A673 (cell line): ENCODE results near the gene CHGA. TPM values are rescaled to one million over a fixed set of nuclear protein-coding genes. Genes with fewer than 3 reads are reported as not detected.

ENCODE experiments used
- BruUV-seq: library from RNA; stranded (reverse); fragments of 400-500 nt; replicated peaks from 2 replicates; lab custom pipeline; 2021; lab: Mats Ljungman, UMichigan
- CTCF ChIA-PET: fragments of 300-600 bp; sonication (Branson Sonifier 250); formaldehyde crosslinking; loops from one replicate; lab custom pipeline; 2022; ENCODE audit warnings: antibody characterized with exemption; lab: Charles Lee
- POLR2A ChIA-PET: fragments of 300-600 bp; sonication (Branson Sonifier 250); formaldehyde crosslinking; loops from one replicate; lab custom pipeline; 2022; ENCODE audit warnings: antibody characterized with exemption; ENCODE audit not compliant: low non-redundant PET; lab: Charles Lee
- DNase-seq: peaks from one replicate; pipeline ENCODE4 v3.0.0-alpha.2; 2015; ENCODE audit warnings: low spot score
- H3K27ac ChIP-seq: fragments of 200-600 bp; sonication (generic); 2 replicates; pipeline ENCODE4 v1.5.1; 2016; ENCODE audit warnings: mixed run types, low read depth, mild to moderate bottlenecking, mixed read lengths, antibody characterized with exemption, low read length; ENCODE audit not compliant: poor library complexity, severe bottlenecking
- H3K27me3 ChIP-seq: fragments of 200-600 bp; sonication (generic); replicated peaks from 2 replicates; pipeline ENCODE4 v1.6.1; 2017; ENCODE audit warnings: mixed run types, low read depth, mild to moderate bottlenecking, mixed read lengths, antibody characterized with exemption, low read length; ENCODE audit not compliant: insufficient read depth, poor library complexity
- H3K36me3 ChIP-seq: fragments of 200-600 bp; sonication (generic); 2 replicates; pipeline ENCODE4 v1.6.1; 2016; ENCODE audit warnings: mixed run types, mild to moderate bottlenecking, mixed read lengths, antibody characterized with exemption, low read length; ENCODE audit not compliant: insufficient read depth, poor library complexity, severe bottlenecking
- H3K4me1 ChIP-seq: fragments of 200-600 bp; sonication (generic); 2 replicates; pipeline ENCODE4 v1.6.1; 2017; ENCODE audit warnings: mixed run types, mild to moderate bottlenecking, mixed read lengths, antibody characterized with exemption, low read length; ENCODE audit not compliant: insufficient read depth, poor library complexity, severe bottlenecking
- H3K4me3 ChIP-seq: fragments of 200-600 bp; sonication (generic); 2 replicates; pipeline ENCODE4 v1.5.1; 2016; ENCODE audit warnings: low read depth, mixed run types, mild to moderate bottlenecking, mixed read lengths, low read length; ENCODE audit not compliant: poor library complexity, severe bottlenecking
- H3K9me3 ChIP-seq: fragments of 200-600 bp; sonication (generic); 2 replicates; pipeline ENCODE4 v1.6.1; 2016; ENCODE audit warnings: mixed run types, low read depth, mild to moderate bottlenecking, mixed read lengths, antibody characterized with exemption, low read length; ENCODE audit not compliant: poor library complexity, severe bottlenecking
- CTCF ChIP-seq: fragments of 300-800, 200-600 bp; sonication (generic); conservative IDR thresholded peaks from 2 replicates; pipeline ENCODE4 v1.5.1; 2017; ENCODE audit warnings: low read depth, mild to moderate bottlenecking, antibody characterized with exemption, low read length, moderate library complexity, mixed read lengths
- EZH2 ChIP-seq: fragments of 200-600 bp; sonication (generic); IDR thresholded peaks from 2 replicates; pipeline ENCODE4 v1.6.1; 2017; ENCODE audit warnings: borderline replicate concordance, low read depth, mild to moderate bottlenecking, mixed read lengths, antibody characterized with exemption, low read length; ENCODE audit not compliant: poor library complexity, severe bottlenecking
- intact Hi-C: fragments of 100-400 bp; cut with micrococcal nuclease; formaldehyde crosslinking; loops from one replicate; pipeline ENCODE4 v1.10.0; 2022; ENCODE audit not compliant: unreplicated experiment
- total RNA-seq: library from RNA; stranded (reverse); gene quantifications from 2 replicates; pipeline ENCODE4 v1.2.3, GENCODE V29; 2021

CHGA gene
- total RNA-seq, 1 experiment from 2014 or later = 14.8 TPM

DNA sequence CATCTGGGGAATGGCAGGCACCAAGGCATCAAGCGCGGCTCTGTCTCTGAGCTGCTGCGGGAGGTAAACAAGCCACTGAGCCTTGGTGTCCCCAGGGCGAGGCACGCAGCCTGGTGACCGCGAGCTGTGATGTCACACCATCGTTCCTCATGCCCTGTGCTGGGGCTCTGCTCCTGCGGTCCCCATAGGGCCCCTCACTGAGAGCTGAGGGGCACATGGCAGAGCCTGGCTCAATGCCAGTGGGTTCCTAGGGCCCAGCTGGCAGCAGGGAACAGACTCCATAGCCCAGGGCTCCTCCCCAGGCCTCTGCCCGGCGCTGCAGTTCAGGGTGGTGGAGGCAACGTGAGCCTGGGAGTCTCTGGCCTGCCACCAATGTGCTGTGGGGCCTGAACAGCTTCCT lies 22.6 kb downstream of the CHGA start:
- CTCF ChIA-PET = no interaction called here
- BruUV-seq = no TSS peak
- H3K4me1 ChIP-seq = no peaks in the 10 kb centered on the region
- TF ChIP-seq CTCF (no peak), EZH2 (no peak)
- no peak overlapping the region for H3K4me3 ChIP-seq
- POLR2A ChIA-PET = no interaction called here
- intact Hi-C loops = no loop called here
- no peak for DNase-seq
- H3K36me3 ChIP-seq = no peaks in the 10 kb centered on the region
- H3K27me3 ChIP-seq = no peaks in the 10 kb centered on the region
- H3K9me3 ChIP-seq = no peaks in the 10 kb centered on the region
- no peak overlapping the region for H3K27ac ChIP-seq

- TF ChIP-seq CTCF (no peak), EZH2 (no peak)
- BruUV-seq = no TSS peak
- no peaks in the 10 kb centered on the region for H3K27me3 ChIP-seq
- H3K4me1 ChIP-seq = no peaks in the 10 kb centered on the region
- POLR2A ChIA-PET = no interaction called here
- intact Hi-C loops = no loop called here
- no peak for DNase-seq
- CTCF ChIA-PET = no interaction called here
- no peak overlapping the region for H3K27ac ChIP-seq
- no peaks in the 10 kb centered on the region for H3K9me3 ChIP-seq
- H3K4me3 ChIP-seq = no peak overlapping the region
- H3K36me3 ChIP-seq = no peaks in the 10 kb centered on the region
These were observed 23.3 kb downstream of the CHGA start for GRCh38 chr14:92945959-92946846.

DNA sequence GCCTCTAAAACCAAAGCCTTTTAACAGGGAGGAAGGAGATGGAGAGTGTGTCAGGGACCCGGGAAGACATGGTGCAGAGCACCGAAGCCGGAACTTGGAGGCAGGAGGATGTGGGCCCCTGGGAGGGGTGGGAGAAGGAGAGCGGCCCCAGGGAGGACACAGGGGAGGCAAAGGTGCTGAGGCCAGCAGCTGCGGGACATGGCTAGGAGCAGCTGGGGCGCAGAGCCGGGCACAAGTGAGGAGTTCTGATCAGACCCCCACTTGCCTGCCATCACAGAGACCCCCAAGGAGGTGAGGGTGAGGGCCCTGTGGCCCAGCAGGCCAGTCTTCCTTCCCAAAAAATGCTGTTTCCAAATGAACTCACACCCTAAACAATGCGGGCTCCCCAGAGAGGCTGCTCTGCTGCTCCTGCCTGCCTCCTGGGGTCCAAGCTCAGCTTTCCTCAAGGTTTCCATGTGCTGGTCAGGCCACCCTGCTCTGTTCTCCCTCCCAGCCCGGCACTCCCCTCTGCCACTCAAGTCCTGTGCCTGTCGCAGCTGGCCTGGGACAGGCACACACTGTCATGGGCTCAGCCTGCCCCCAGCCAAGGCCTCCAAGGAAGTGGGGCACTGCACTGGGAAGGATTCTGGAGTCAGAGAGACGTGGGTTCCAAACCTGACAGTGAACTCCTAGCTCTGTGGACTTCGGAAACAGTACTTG lies 24.0 kb downstream of the CHGA start:
- DNase-seq = no peak
- CTCF ChIA-PET = no interaction called here
- BruUV-seq = no TSS peak
- POLR2A ChIA-PET = no interaction called here
- no peak overlapping the region for H3K4me3 ChIP-seq
- H3K9me3 ChIP-seq = no peaks in the 10 kb centered on the region
- TF ChIP-seq CTCF (no peak), EZH2 (no peak)
- H3K36me3 ChIP-seq = no peaks in the 10 kb centered on the region
- intact Hi-C loops = no loop called here
- no peak overlapping the region for H3K27ac ChIP-seq
- no peaks in the 10 kb centered on the region for H3K4me1 ChIP-seq
- no peaks in the 10 kb centered on the region for H3K27me3 ChIP-seq
